GM21576 (cell line): ENCODE data around the gene ITSN1.
"Not testable (repeated sequence)": the region's sequence is repeated elsewhere in the genome, so short reads cannot be mapped to it uniquely, and the experiment has no call there.

Source experiments
- ATAC-seq: cut with Tn5 transposase; IDR thresholded peaks from one replicate; pipeline ENCODE4 v1.9.1; 2021; ENCODE audit warnings: mild to moderate bottlenecking, moderate library complexity; ENCODE audit not compliant: unreplicated experiment

ITSN1 gene

GRCh38 chr21:33763582-33763899 is 121.2 kb downstream of the ITSN1 start:
- ATAC-seq, result no peak

GRCh38 chr21:33767236-33767635 is 124.9 kb downstream of the ITSN1 start:
- ATAC-seq, result no peak

GRCh38 chr21:33767960-33768359 is 125.7 kb downstream of the ITSN1 start:
- no peak for ATAC-seq

GRCh38 chr21:33769057-33769456 is 126.8 kb downstream of the ITSN1 start:
- no peak for ATAC-seq

GRCh38 chr21:33770542-33770941 is 128.2 kb downstream of the ITSN1 start:
- no peak for ATAC-seq

GRCh38 chr21:33771976-33772375 is 129.7 kb downstream of the ITSN1 start:
- no peak for ATAC-seq

GRCh38 chr21:33774551-33774950 is 132.2 kb downstream of the ITSN1 start:
- no peak for ATAC-seq

- ATAC-seq, result no peak
These were observed 133.0 kb downstream of the ITSN1 start for GRCh38 chr21:33775100-33775828.

GRCh38 chr21:33780631-33781030 is 138.3 kb downstream of the ITSN1 start:
- no peak for ATAC-seq

GRCh38 chr21:33781121-33781520 is 138.8 kb downstream of the ITSN1 start:
- no peak for ATAC-seq

GRCh38 chr21:33783187-33783979 is 141.1 kb downstream of the ITSN1 start:
- no peak for ATAC-seq

GRCh38 chr21:33787431-33787830 is 145.1 kb downstream of the ITSN1 start:
- no peak for ATAC-seq

- ATAC-seq, result not testable (repeated sequence)
These were observed 146.1 kb downstream of the ITSN1 start for GRCh38 chr21:33788438-33788837.

- no peak for ATAC-seq
These were observed 147.4 kb downstream of the ITSN1 start for GRCh38 chr21:33789697-33790096.

GRCh38 chr21:33791073-33791472 is 148.8 kb downstream of the ITSN1 start:
- no peak for ATAC-seq

- no peak for ATAC-seq
These were observed 152.3 kb downstream of the ITSN1 start for GRCh38 chr21:33794596-33794995.

GRCh38 chr21:33797565-33797964 is 155.3 kb downstream of the ITSN1 start:
- ATAC-seq, result no peak

GRCh38 chr21:33799378-33800090 is 157.2 kb downstream of the ITSN1 start:
- no peak for ATAC-seq

GRCh38 chr21:33800753-33801423 is 158.6 kb downstream of the ITSN1 start:
- no peak for ATAC-seq

GRCh38 chr21:33801424-33802405 is 159.4 kb downstream of the ITSN1 start:
- no peak for ATAC-seq
